HEK293 (cell line): ENCODE results near the gene CAND2.

Experiments used
- CTCF ChIA-PET: fragments of 350-600 bp; formaldehyde crosslinking; extraction: SDS; loops from one replicate; lab custom pipeline; 2021; ENCODE audit warnings: antibody characterized with exemption; lab: Yijun Ruan, JAX
- POLR2A ChIA-PET: fragments of 300-600 bp; formaldehyde crosslinking; extraction: SDS; loops from one replicate; lab custom pipeline; 2020; ENCODE audit warnings: antibody characterized with exemption, inconsistent platforms; lab: Yijun Ruan, JAX
- H3K27ac ChIP-seq: fragments of 200-500 bp; sonication (Bioruptor generic); 2 replicates; pipeline ENCODE4 v1.5.1; 2014; ENCODE audit warnings: low read depth, low read length, control low read depth, inconsistent platforms; ENCODE audit errors: extremely low read depth
- H3K36me3 ChIP-seq, 2 experiments: fragments of 200-500 bp in 1 of 2; sonication (Bioruptor generic) in 1 of 2; 1 replicate in 1 of 2; 2 replicates in 1 of 2; pipeline ENCODE4 v1.5.1; 2014 to 2017; ENCODE audit warnings: inconsistent platforms in 2 of 2, low read length in 2 of 2; ENCODE audit not compliant: control insufficient read depth in 2 of 2, insufficient read depth in 1 of 2
- H3K4me1 ChIP-seq: fragments of 200-500 bp; sonication (Bioruptor generic); 2 replicates; pipeline ENCODE4 v1.5.1; 2014; ENCODE audit warnings: mild to moderate bottlenecking, low read length, inconsistent platforms; ENCODE audit not compliant: control insufficient read depth, insufficient read depth
- H3K4me3 ChIP-seq: 2 replicates; pipeline ENCODE4 v1.5.1; 2011; ENCODE audit warnings: low read depth, mild to moderate bottlenecking, control low read depth, low read length, moderate library complexity
- H3K9me3 ChIP-seq: fragments of 200-500 bp; sonication (Bioruptor generic); 2 replicates; pipeline ENCODE4 v1.5.1; 2014; ENCODE audit warnings: low read depth, low read length, inconsistent platforms; ENCODE audit not compliant: control insufficient read depth, insufficient read depth
- GLIS1 ChIP-seq: fragments of 450-650 bp; formaldehyde crosslinking; IDR thresholded peaks from 2 replicates; pipeline ENCODE4 v1.5.1; 2016; ENCODE audit warnings: missing biosample characterization, missing genetic modification characterization
- INSM2 ChIP-seq: fragments of 450-650 bp; formaldehyde crosslinking; IDR thresholded peaks from 2 replicates; pipeline ENCODE4 v1.5.1; 2016; ENCODE audit warnings: missing biosample characterization, missing genetic modification characterization
- KLF17 ChIP-seq: fragments of 450-650 bp; formaldehyde crosslinking; IDR thresholded peaks from 2 replicates; pipeline ENCODE4 v1.5.1; 2016; ENCODE audit warnings: missing biosample characterization, missing genetic modification characterization
- KLF9 ChIP-seq: fragments of 450-650 bp; formaldehyde crosslinking; IDR thresholded peaks from 2 replicates; pipeline ENCODE4 v1.5.1; 2016; ENCODE audit warnings: missing biosample characterization, missing genetic modification characterization, low read depth
- SCRT1 ChIP-seq: fragments of 450-650 bp; formaldehyde crosslinking; IDR thresholded peaks from 2 replicates; pipeline ENCODE4 v1.5.1; 2016; ENCODE audit warnings: missing biosample characterization, missing genetic modification characterization, borderline replicate concordance
- SCRT2 ChIP-seq: fragments of 450-650 bp; formaldehyde crosslinking; IDR thresholded peaks from 2 replicates; pipeline ENCODE4 v1.5.1; 2016; ENCODE audit warnings: missing biosample characterization, missing genetic modification characterization
- SP2 ChIP-seq: fragments of 450-650 bp; formaldehyde crosslinking; IDR thresholded peaks from 2 replicates; pipeline ENCODE4 v1.5.1; 2016; ENCODE audit warnings: missing biosample characterization, missing genetic modification characterization
- ZBTB17 ChIP-seq: fragments of 450-650 bp; formaldehyde crosslinking; IDR thresholded peaks from 2 replicates; pipeline ENCODE4 v1.5.1; 2016; ENCODE audit warnings: missing biosample characterization, missing genetic modification characterization
- ZBTB6 ChIP-seq: fragments of 450-650 bp; formaldehyde crosslinking; IDR thresholded peaks from 2 replicates; pipeline ENCODE4 v1.5.1; 2017; ENCODE audit warnings: missing biosample characterization, missing genetic modification characterization
- ZFHX2 ChIP-seq: fragments of 450-650 bp; formaldehyde crosslinking; conservative IDR thresholded peaks from 2 replicates; pipeline ENCODE4 v1.5.1; 2016; ENCODE audit warnings: missing biosample characterization, missing genetic modification characterization
- ZNF132 ChIP-seq: fragments of 450-650 bp; formaldehyde crosslinking; IDR thresholded peaks from 2 replicates; pipeline ENCODE4 v1.5.1; 2017; ENCODE audit warnings: missing biosample characterization, missing genetic modification characterization, borderline replicate concordance
- ZNF138 ChIP-seq: fragments of 450-650 bp; formaldehyde crosslinking; IDR thresholded peaks from 2 replicates; pipeline ENCODE4 v1.5.1; 2016; ENCODE audit warnings: missing biosample characterization, missing genetic modification characterization, borderline replicate concordance
- ZNF155 ChIP-seq: fragments of 450-650 bp; formaldehyde crosslinking; IDR thresholded peaks from 2 replicates; pipeline ENCODE4 v1.5.1; 2016; ENCODE audit warnings: missing biosample characterization, missing genetic modification characterization
- ZNF174 ChIP-seq: fragments of 450-650 bp; formaldehyde crosslinking; IDR thresholded peaks from 2 replicates; pipeline ENCODE4 v1.5.0; 2017; ENCODE audit warnings: missing biosample characterization, mild to moderate bottlenecking, missing genetic modification characterization
- ZNF18 ChIP-seq: fragments of 450-650 bp; formaldehyde crosslinking; IDR thresholded peaks from 2 replicates; pipeline ENCODE4 v1.5.1; 2016; ENCODE audit warnings: missing biosample characterization, missing genetic modification characterization
- ZNF184 ChIP-seq: fragments of 450-650 bp; IDR thresholded peaks from 2 replicates; pipeline ENCODE4 v1.5.1; 2018; ENCODE audit warnings: missing biosample characterization, mild to moderate bottlenecking, missing genetic modification characterization
- ZNF221 ChIP-seq: fragments of 450-650 bp; formaldehyde crosslinking; IDR thresholded peaks from 2 replicates; pipeline ENCODE4 v1.5.1; 2017; ENCODE audit warnings: missing biosample characterization, missing genetic modification characterization, borderline replicate concordance
- ZNF280D ChIP-seq: fragments of 450-650 bp; formaldehyde crosslinking; IDR thresholded peaks from 2 replicates; pipeline ENCODE4 v1.5.1; 2016; ENCODE audit warnings: missing biosample characterization, missing genetic modification characterization
- ZNF292 ChIP-seq: fragments of 450-650 bp; formaldehyde crosslinking; IDR thresholded peaks from 2 replicates; pipeline ENCODE4 v1.5.1; 2016; ENCODE audit warnings: low read depth, missing biosample characterization, missing genetic modification characterization, borderline replicate concordance
- ZNF341 ChIP-seq: fragments of 450-650 bp; formaldehyde crosslinking; IDR thresholded peaks from 2 replicates; pipeline ENCODE4; 2016; ENCODE audit warnings: low read depth, missing biosample characterization, missing genetic modification characterization
- ZNF514 ChIP-seq: fragments of 450-650 bp; formaldehyde crosslinking; IDR thresholded peaks from 2 replicates; pipeline ENCODE4 v1.5.1; 2016; ENCODE audit warnings: missing biosample characterization, missing genetic modification characterization
- ZNF558 ChIP-seq: fragments of 450-650 bp; formaldehyde crosslinking; IDR thresholded peaks from 2 replicates; pipeline ENCODE4 v1.5.1; 2016; ENCODE audit warnings: missing biosample characterization, missing genetic modification characterization
- ZNF621 ChIP-seq: fragments of 450-650 bp; formaldehyde crosslinking; IDR thresholded peaks from 2 replicates; pipeline ENCODE4 v1.5.1; 2017; ENCODE audit warnings: missing biosample characterization, missing genetic modification characterization
- ZNF677 ChIP-seq: fragments of 450-650 bp; IDR thresholded peaks from 2 replicates; pipeline ENCODE4 v1.5.0; 2018; ENCODE audit warnings: missing biosample characterization, mild to moderate bottlenecking, missing genetic modification characterization, moderate library complexity
- ZSCAN23 ChIP-seq: fragments of 450-650 bp; formaldehyde crosslinking; IDR thresholded peaks from 2 replicates; pipeline ENCODE4 v1.5.1; 2016; ENCODE audit warnings: missing biosample characterization, missing genetic modification characterization
- ZXDB ChIP-seq: fragments of 450-650 bp; formaldehyde crosslinking; IDR thresholded peaks from 2 replicates; pipeline ENCODE4 v1.5.1; 2016; ENCODE audit warnings: missing biosample characterization, missing genetic modification characterization

CAND2 gene

GRCh38 chr3:12868039-12869034 is 71.9 kb downstream of the CAND2 start (continued):
- TF ChIP-seq ZBTB6 (tag by site-specific recombination) (no peak), ZNF677 (tag by site-specific recombination) (no peak), ZXDB (no peak), ZBTB17 (peak; percentile 44; the same call in 1 of the 2 replicates), ZNF155 (tag by site-specific recombination) (no peak)

- ChIA-PET CTCF (interaction anchor here (0.6 to 5.7 kb wide), 4 partner anchors 8 to 593 kb away, joined by 3 to 71 read pairs (median 4); no protein-coding TSS in a partner anchor), POLR2A (no interaction called here)
- TF ChIP-seq ZNF621 (tag by site-specific recombination) (no peak), ZSCAN23 (tag by site-specific recombination) (no peak), ZNF558 (tag by site-specific recombination) (no peak), KLF9 (0 out of 2 replicates have a peak, but pooled peaks have one; percentile 25), ZNF341 (tag by site-specific recombination) (peak; percentile 74), GLIS1 (tag by site-specific recombination) (peak; percentile 84), ZNF292 (tag by site-specific recombination) (no peak), ZNF138 (no peak), ZNF132 (no peak), ZNF221 (tag by site-specific recombination) (no peak), ZNF174 (no peak), KLF17 (tag by site-specific recombination) (no peak), ZFHX2 (tag by site-specific recombination) (no peak), ZNF18 (no peak), ZNF514 (tag by site-specific recombination) (no peak), ZNF184 (tag by site-specific recombination) (no peak), SCRT1 (0 out of 2 replicates have a peak, but pooled peaks have one; percentile 13), INSM2 (no peak), ZNF280D (tag by site-specific recombination) (no peak), SP2 (peak; percentile 28; the same call in 1 of the 2 replicates), SCRT2 (tag by site-specific recombination) (peak; percentile 94)
Measured at GRCh38 chr3:12869035-12869621, 72.6 kb downstream of the CAND2 start.

More at GRCh38 chr3:12869035-12869621, 72.6 kb downstream of the CAND2 start:
- H3K4me1 ChIP-seq: no peaks in the 10 kb centered on the region
- no peak overlapping the region for H3K4me3 ChIP-seq
- no peaks in the 10 kb centered on the region for H3K36me3 ChIP-seq
- H3K27ac ChIP-seq: no peak overlapping the region
- H3K9me3 ChIP-seq: no peaks in the 10 kb centered on the region
